ENCODE results near the gene HTR2A. TPM values are rescaled to one million over a fixed set of nuclear protein-coding genes. Genes with fewer than 3 reads are reported as not detected.
"Not testable (repeated sequence)": the region's sequence is repeated elsewhere in the genome, so short reads cannot be mapped to it uniquely, and the experiment has no call there.

The HTR2A gene
- polyA plus RNA-seq, 4 donors = 0.73 to 1.4 (median 1.2) TPM

DNA sequence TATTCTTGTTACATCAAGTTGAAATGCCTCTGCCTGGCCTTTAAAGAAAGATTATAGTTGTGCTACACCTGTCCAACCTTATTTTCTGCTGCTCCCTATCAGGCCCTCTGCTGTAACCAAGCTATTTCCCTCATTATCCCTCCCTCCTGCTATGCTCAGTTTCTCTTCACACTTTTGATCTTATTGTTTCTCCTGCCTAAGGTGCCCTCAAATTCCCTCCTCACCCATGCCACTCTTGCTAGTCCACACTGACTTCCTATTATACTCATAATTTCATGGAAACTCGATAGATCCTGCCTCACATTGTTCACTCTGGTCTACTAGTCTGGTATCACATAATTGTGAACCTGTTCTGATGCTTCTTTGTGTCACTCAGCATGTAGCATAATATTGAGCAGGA, 80.5 kb downstream of the HTR2A start:
- DNase-seq (ENCODE audit: low read depth in 4 of 4, low spot score in 3 of 4) = no peak

DNA sequence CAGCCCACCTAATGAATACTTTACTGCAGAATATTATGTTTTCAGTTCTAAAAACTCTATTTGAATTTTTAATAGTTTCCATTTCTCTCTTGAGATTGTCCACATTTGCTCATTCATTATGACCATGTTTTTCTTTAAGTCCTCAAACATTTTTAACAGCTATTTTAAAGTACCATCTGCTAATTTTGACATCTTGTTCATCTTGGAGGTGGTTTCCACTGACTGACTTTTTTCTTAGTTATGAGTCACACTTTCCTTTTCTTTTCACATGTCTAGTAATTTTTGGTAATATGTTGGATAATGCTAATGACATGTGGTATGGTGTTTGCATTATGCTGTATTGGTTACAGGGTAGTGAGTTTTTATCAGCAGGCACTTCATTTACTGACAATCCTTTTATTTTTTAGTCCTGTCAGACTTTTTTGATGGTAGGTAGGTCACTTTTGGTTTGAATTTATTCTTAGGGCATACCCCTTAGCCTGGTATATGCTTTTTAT, 84.5 kb downstream of the HTR2A start:
- no peak for DNase-seq (ENCODE audit: low read depth in 4 of 4, low spot score in 3 of 4)

DNA sequence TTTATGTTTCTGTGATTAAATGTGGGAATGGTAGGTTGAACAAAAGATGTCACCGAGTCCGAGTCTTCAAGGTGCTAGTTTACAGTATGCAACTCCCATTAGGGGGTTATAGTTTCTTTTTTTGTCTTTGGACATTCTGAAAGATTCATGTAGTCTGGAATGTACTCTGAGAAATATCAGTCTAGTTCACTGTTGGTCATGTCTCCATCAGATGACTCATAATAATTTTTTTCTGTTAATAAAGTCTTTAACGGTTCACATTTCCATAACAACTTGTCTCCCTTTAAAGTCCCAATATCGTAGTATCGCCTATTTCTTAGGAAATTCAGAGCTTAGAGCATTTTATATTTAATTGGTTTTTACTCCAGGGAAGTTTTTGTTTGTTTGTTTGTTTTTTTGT, 86.4 kb downstream of the HTR2A start:
- DNase-seq (ENCODE audit: low read depth in 4 of 4, low spot score in 3 of 4) = no peak

DNA sequence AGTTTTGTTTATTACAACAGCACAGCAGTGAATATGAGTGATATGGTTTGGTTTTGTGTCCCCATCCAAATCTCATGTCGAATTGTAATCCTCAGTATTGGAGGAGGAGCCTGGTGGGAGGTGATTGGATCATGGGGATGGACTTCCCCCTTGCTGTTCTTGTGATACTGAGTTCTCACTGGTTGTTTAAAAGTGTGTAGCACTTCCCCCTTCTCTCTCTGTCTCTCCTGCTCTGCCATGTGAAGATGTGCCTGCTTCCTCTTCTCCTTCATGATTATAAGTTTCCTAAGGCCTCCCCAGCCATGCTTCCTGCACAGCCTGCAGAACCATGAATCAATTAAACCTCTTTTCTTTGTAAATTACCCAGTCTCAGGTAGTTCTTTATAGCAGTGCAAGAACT, 91.9 kb downstream of the HTR2A start:
- not testable (repeated sequence) for DNase-seq (ENCODE audit: low read depth in 4 of 4, low spot score in 3 of 4)

DNA sequence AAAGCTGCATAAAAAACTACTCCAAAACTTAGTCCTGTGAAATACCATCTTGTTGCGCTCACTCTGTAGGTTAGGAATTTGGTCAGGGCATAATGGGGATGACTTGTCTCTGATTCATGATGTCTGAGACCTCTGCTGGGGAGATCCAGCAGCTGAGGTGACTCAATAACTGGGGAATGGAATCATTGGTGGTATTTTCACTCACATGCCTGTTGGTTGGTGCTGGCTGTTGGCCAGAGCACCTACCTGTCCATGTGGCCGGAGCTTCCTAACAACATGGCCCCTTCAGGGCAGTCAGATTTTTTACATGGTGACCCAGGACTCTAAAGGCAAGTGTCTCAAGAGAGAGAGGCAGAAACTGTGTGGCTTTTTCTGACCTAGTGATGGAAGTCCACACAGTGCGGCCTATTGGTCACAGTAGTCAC, 92.5 kb downstream of the HTR2A start:
- DNase-seq (ENCODE audit: low read depth in 4 of 4, low spot score in 3 of 4) = no peak

DNA sequence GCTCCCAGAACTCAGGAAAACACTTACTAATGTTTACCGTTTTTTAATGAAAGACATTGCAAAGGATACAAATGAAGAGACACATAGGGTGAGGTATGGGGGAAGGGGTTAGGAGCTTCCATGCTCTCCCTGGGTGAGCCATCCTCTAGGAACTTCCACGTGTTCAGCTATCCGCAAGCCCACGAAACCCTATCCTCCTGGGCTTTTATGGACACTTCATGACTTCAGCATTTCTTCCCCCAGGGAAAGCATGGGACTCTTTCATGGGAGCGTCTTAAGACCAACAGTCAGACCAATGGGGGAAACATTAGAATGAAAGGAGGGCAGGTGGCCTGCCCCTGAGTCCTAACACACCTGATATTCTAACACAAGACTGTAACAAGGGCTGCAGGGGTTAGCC, 93.3 kb downstream of the HTR2A start:
- DNase-seq (ENCODE audit: low read depth in 4 of 4, low spot score in 3 of 4) = no peak

DNA sequence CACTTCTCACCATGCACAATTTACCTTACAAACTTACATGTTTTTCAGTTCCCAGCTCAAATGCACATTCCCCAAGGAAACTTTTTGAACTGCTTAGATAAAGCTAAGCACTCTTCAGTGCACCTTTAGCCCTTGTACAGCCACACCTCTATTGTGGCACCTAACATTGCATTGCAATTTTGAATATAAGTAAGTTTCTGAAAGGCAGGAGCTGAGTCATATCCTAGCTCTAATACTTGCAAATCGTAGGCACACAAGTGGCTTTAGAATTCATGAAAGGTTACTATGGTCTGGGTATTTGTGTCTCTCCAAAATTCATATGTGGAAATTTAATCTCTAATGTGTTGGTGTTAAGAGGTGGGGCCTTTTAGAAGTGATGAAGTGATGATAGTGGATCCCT, 95.0 kb downstream of the HTR2A start:
- DNase-seq (ENCODE audit: low read depth in 4 of 4, low spot score in 3 of 4) = no peak

DNA sequence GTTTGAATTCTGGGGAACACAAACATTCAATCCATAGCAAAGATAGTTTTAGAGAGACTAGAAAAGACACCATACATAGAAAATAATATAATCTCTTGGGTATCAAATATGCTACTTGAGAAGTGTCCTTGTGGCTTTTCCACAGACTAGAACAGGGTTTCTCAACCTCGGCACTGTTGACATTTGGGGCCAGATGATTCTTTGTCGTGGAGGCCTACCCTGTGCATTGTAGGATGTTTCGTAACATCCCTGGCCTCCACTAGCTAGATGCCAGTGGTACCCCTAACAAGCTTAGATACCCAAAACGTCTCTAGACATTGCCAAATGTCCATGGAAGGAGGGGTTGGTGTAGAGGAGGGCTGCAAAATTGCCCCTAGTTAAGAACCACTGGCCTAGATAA, 97.7 kb downstream of the HTR2A start:
- DNase-seq (ENCODE audit: low read depth in 4 of 4, low spot score in 3 of 4) = no peak

DNA sequence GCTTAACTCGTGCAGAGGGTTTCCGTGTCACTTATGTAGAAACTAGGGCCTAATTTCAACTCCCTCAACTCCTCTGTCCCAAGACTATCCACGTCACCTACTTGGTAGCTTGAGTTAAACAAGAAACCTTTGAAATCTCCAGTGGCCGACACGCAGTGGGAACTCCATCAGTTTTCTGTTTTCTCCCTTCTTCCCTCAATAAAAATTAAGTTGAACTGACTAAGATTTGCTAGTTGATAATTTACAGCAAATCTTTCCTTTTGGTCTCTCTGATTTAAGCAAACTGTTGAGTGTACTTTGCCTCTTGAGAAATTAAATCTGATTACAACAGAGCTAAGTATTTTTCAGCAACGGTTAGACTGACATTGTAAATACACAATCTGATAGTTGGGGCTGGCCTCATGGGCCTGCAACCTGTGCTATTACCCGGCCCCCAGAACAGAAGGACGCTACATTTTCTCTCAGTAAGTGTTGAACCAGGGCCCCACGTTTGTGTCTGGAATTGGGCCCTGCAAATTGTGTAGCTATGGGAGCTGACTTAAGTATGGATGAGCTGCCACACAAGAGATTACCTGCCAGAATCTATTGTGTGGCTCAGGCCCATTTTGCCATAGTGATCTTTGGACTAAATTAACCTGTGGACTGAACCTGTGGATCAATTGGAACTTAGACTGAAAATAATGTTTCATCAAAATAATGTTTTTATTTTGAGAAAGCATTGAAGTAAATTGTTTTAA, 99.2 kb downstream of the HTR2A start:
- peak in 1 of 4 donors; percentile 11 for DNase-seq (ENCODE audit: low read depth in 4 of 4, low spot score in 3 of 4)

DNA sequence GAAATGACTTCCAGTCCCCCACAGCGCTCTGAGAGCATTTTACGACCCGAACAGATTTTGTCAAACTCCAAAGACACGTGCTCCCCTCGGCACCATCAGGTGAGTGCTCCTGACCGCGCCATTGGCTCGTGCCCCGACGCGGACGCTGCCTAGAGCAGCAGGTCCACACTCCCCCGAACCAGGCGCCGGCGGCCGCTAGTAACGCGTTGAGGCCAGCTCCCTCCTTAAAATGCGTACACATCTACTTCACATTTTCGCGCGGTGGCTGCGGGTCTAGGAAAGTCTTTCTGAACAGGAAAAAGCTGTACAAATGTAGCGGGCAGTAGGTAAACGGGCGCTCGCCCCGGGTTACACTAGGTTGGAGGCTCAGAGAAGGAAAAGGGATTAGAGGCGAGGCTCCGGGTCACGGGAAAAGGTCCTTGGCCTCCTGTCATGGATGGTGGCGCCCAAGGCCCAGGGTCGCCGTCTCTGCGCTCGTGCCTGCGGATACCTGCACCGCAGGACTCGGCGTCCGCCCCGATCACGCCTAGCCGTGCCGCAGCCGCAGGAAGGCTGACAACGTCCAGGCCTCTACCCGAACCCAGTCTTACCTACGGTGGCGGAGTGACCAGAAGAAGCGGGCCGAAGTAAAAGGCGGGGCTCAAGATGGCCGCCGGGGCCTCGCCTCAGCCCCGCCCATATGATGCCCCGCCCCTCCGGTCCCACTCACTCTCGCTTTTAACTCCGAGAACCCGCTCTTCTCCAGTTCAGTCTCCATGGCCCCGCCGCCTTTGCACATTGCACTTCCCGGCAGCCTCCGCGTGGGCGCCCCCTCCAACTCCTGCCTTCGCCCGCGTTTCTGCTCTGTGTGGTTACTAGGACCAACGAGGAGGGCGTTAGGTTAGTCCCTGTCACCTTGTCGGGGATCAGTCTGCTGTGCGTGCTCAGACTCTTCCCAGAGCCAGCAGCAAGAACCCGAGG, 100.1 kb downstream of the HTR2A start, which contains the start of gene ESD:
Gene ESD (minus strand): TSS at position 647 of the 960 bp plus-strand sequence. CDS start 5,748 bp downstream, outside the sequence.
- DNase-seq (ENCODE audit: low read depth in 4 of 4, low spot score in 3 of 4) = peak; percentile 86 to 92 (median 90)

DNA sequence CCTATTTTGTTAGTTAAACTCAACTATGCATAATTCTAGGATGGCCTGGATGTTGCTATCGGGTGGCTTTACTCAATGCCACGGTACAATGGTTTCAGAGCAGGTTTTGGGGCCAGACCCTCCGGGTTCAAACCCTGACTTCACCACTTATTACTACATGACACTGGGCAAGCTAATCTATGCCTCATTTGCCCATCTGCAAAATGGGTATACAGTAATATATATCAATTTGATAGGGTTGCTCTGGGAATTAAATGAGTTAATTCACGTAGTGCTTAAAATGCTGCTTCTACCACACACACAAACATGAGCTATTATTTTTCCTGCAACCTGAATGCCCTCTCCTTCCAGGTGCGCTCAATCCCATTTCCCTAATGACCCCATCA, 100.7 kb downstream of the HTR2A start:
- no peak for DNase-seq (ENCODE audit: low read depth in 4 of 4, low spot score in 3 of 4)

DNA sequence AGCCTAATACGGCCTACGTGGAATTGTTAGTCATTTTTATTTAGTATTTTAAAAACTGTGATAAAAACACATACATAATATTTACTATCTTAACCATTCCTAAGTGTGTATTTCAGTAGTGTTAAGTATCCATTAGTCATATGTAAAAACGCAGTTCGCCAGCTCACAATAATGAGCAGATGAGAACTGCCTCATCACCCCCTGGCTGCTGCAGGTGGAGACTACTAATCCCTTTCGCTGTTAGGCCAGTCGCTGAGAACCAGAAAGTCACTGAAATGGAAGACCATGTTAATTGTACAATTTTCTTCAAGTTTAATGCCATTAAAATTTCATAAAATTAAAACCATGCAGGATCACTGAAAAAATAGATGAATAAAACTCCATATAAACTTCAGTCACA, 101.5 kb downstream of the HTR2A start:
- DNase-seq (ENCODE audit: low read depth in 4 of 4, low spot score in 3 of 4) = no peak

DNA sequence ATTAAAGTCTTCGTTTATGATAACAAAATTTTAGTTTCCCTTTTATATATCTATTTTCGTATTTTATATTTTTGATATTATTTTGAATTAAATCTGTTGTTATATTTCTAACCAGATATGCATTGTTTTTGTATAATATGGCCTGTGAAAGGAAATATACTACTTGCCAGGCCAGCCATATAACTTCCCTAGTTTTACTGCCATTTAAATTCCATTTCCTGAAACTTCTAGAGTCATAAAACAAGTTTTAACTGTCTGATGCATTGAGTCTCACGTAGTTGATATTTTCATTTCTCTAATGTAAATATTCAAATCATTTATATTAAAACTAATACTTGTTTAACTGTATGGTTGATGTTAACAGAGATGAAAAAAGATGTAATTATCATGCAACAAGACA, 113.3 kb downstream of the HTR2A start:
- DNase-seq (ENCODE audit: low read depth in 4 of 4, low spot score in 3 of 4) = no peak

DNA sequence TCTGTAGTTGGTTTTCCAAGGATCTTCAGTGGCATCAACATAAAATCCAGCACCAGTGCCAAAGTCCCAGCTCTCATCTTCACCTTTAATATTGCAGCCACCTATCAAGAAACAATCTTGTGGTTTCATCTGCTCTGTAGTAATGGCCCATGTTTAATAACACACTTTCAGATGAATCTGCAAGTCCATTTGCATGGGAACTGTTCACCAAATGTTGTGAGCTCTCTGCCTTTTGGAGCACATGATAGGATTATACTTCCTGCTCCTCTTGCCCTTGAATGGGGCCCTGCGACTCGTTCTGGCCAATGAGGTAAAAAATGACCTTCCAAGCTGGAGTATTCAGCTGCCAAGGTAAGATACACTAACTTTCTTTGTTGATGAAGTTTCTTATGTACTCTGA, 114.2 kb downstream of the HTR2A start:
- no peak for DNase-seq (ENCODE audit: low read depth in 4 of 4, low spot score in 3 of 4)

DNA sequence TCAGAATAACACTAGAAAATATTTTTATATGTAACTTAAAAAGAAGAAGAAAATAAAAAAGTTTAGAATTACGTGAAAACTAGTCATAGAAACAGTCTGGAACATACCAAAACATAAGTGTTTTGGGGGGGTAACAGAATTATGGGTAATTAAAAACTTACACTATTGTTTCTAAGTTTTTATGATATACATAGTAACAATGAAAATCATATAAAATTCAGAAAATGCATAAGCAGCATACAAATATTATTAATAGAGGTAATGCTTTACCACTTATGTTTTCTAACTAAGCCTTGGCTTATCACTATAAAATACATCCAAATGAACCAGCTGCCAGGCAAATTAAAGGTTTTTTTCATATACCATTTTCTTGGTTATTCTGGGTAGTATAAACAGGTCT, 114.8 kb downstream of the HTR2A start:
- DNase-seq (ENCODE audit: low read depth in 4 of 4, low spot score in 3 of 4) = no peak

Other genes starting within 250 kb of the HTR2A start
- 100 to 1,000 TPM; 242 to 270 (median 260) TPM for gene ESD, start 99.9 kb downstream of the HTR2A start, polyA plus RNA-seq (ENCODE audit: insufficient read length in 4 of 4)